K562 (cell line): ENCODE results near the gene INCA1. TPM values are rescaled to one million over a fixed set of nuclear protein-coding genes. Genes with fewer than 3 reads are reported as not detected.

ENCODE experiments used
- CEBPB ChIP-seq: fragments of 450-650 bp; IDR thresholded peaks from 2 replicates; pipeline ENCODE4 v1.6.1; 2016; ENCODE audit warnings: missing genetic modification characterization, missing compliant biosample characterization
- CREB3 ChIP-seq: fragments of 450-650 bp; conservative IDR thresholded peaks from 2 replicates; pipeline ENCODE4 v1.6.1; 2016; ENCODE audit warnings: missing genetic modification characterization, low read depth, mild to moderate bottlenecking, missing compliant biosample characterization, moderate library complexity
- CTBP1 ChIP-seq: fragments of 450-650 bp; IDR thresholded peaks from 2 replicates; pipeline ENCODE4 v1.6.1; 2016; ENCODE audit warnings: borderline replicate concordance
- FOXK1 ChIP-seq: sonication (generic); formaldehyde crosslinking; IDR thresholded peaks from 2 replicates; pipeline ENCODE4 v1.8.0; 2022; ENCODE audit warnings: missing genetic modification reagents, mild to moderate bottlenecking, borderline replicate concordance
- GTF2E2 ChIP-seq: fragments of 200-800 bp; sonication (Bioruptor generic); IDR thresholded peaks from 2 replicates; pipeline ENCODE4 v1.6.1; 2016; ENCODE audit warnings: missing genetic modification characterization, missing compliant biosample characterization
- IRF9 ChIP-seq: fragments of 450-650 bp; IDR thresholded peaks from 2 replicates; pipeline ENCODE4 v1.6.1; 2016; ENCODE audit warnings: missing biosample characterization, missing genetic modification characterization
- NR2C2 ChIP-seq, 2 experiments: fragments of 200-800 bp in 1 of 2; sonication (Bioruptor generic) in 1 of 2; sonication (generic) in 1 of 2; formaldehyde crosslinking in 1 of 2; IDR thresholded peaks; 2 replicates each; pipeline versions ENCODE4 v1.6.1 to v1.8.0; 2016 to 2022; ENCODE audit warnings: mild to moderate bottlenecking in 1 of 2, missing compliant biosample characterization in 1 of 2, missing genetic modification characterization in 1 of 2, missing genetic modification reagents in 1 of 2
- NRF1 ChIP-seq, 2 experiments: fragments of 450-650 bp; IDR thresholded peaks in 1 of 2; conservative IDR thresholded peaks in 1 of 2; 2 replicates each; pipeline ENCODE4 v1.6.1; 2014; ENCODE audit warnings: mild to moderate bottlenecking in 2 of 2
- SAFB2 ChIP-seq: fragments of 200-400 bp; formaldehyde crosslinking; IDR thresholded peaks from 2 replicates; pipeline ENCODE4 v1.6.1; 2018; ENCODE audit warnings: borderline replicate concordance, low read length, low read depth, moderate library complexity; ENCODE audit not compliant: severe bottlenecking
- TRIM25 ChIP-seq: fragments of 450-650 bp; IDR thresholded peaks from 2 replicates; pipeline ENCODE4 v1.7.0; 2016; ENCODE audit warnings: borderline replicate concordance
- TRIM28 ChIP-seq: fragments of 450-650 bp; IDR thresholded peaks from 2 replicates; pipeline ENCODE4 v1.6.1; 2017
- ZBTB34 ChIP-seq: fragments of 250-450 bp; sonication (Bioruptor Pico); IDR thresholded peaks from 2 replicates; pipeline ENCODE4 v1.8.0; 2021; ENCODE audit warnings: mild to moderate bottlenecking, moderate library complexity
- ZMIZ1 ChIP-seq, 2 experiments: fragments of 150-350 bp in 1 of 2; IDR thresholded peaks; 2 replicates each; pipeline ENCODE4 v1.6.1; 2012 to 2016; ENCODE audit warnings: low read depth in 2 of 2, low read length in 2 of 2, mild to moderate bottlenecking in 1 of 2, moderate library complexity in 1 of 2
- ZNF197 ChIP-seq: fragments of 200-800 bp; sonication (Bioruptor generic); IDR thresholded peaks from 2 replicates; pipeline ENCODE4 v1.6.1; 2016; ENCODE audit warnings: low read depth, missing genetic modification characterization, missing compliant biosample characterization
- polyA plus RNA-seq, 8 experiments: library from polyadenylated mRNA; depleted of rRNA in 4 of 8; stranded (reverse) in 5 of 8; unstranded in 3 of 8; fragments of >200 nt; fragmentation: Nextera tagmentation in 2 of 8; fragmentation: Illumina TruSeq in 1 of 8; extraction: Ambion mirVana in 2 of 8; extraction: Trizol in 1 of 8; gene quantifications; 2 replicates each; pipeline versions ENCODE4 v1.2.1 to v1.2.3, GENCODE V29; 2011 to 2014; ENCODE audit warnings: inconsistent platforms in 1 of 8, missing spikeins in 1 of 8
- total RNA-seq, 7 experiments: library from RNA; depleted of rRNA in 6 of 7; stranded (reverse); fragments of >200 nt in 6 of 7; fragmentation: Illumina TruSeq in 2 of 7; extraction: Trizol in 2 of 7; gene quantifications; 2 replicates each; pipeline versions ENCODE4 v1.2.1 to v1.2.3, GENCODE V29; 2011 to 2021; ENCODE audit warnings: low replicate concordance in 1 of 7

Gene INCA1
- total and polyA plus RNA-seq, 9 of the 15 experiments (the other 6 are each of a cell fraction or from before 2014, with no cell fraction given) = 0.08 to 0.50 (median 0.13) TPM; not detected in 4

GRCh38 chr17:4939546-4939795, 57.9 kb downstream of the INCA1 start (continued):
- TF ChIP-seq ZBTB34 (CRISPR knock-in tag) (no peak), IRF9 (tag) (no peak), ZNF197 (CRISPR knock-in tag) (no peak), SAFB2 (no peak), NRF1 (conservative IDR thresholded peaks at IDR 0.05 in 1 of 2, IDR thresholded peaks at IDR 0.05 in 1 of 2) (no peak), NR2C2 (CRISPR knock-in tag; IDR thresholded peaks at IDR 0.05) (no peak), NR2C2 (tag; IDR thresholded peaks at IDR 0.05) (no peak), GTF2E2 (tag) (no peak), CEBPB (tag) (peak; percentile 43; the same call in 1 of the 2 replicates), FOXK1 (CRISPR knock-in tag) (no peak), TRIM28 (no peak), ZMIZ1 (IDR thresholded peaks at IDR 0.05; ENCODE audit: low read depth in 2 of 2, low read length in 2 of 2) (no peak), CREB3 (tag) (no peak), TRIM25 (no peak), CTBP1 (no peak)
